ENCODE data around the gene C12orf54.

DNA sequence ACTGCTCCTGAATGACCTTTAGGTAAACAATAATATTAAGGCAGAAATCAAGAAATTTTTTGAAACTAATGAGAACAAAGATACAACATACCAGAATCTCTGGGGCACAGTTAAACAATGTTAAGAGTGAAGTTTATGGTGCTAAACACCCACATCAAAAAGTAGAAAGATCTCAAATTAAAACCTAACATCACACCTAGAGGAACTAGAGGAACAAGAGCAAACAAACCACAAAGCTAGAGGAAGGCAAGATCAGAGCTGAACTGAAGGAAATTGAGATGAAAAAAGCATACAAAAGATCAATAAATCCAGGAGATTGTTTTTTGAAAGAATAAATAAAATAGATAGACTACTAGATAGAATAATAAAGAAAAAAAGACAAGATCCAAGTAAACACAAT, 50.3 kb downstream of the C12orf54 start:
- TF ChIP-seq CTCF (IDR thresholded peaks at IDR 0.05) (no peak), ZFX (IDR thresholded peaks at IDR 0.05; ENCODE audit: borderline replicate concordance) (no peak)

Measured in 22Rv1 (cell line).